Measurements from ENCODE around the gene ZNF423. TPM values are rescaled to one million over a fixed set of nuclear protein-coding genes. Genes with fewer than 3 reads are reported as not detected.

ZNF423 gene
- total RNA-seq, 1 donor from 2014 or later = not detected

GRCh38 chr16:49746545-49746944 is 109.4 kb downstream of the ZNF423 start:
- H3K27ac Mint-ChIP-seq = no peak overlapping the region
- ATAC-seq (ENCODE audit: low read depth) = no peak
- no peaks in the 10 kb centered on the region for H3K36me3 Mint-ChIP-seq (ENCODE audit: low read depth)
- POLR2A ChIA-PET = no interaction called here
- no peak overlapping the region for H3K4me3 Mint-ChIP-seq
- peaks cover 7% of the 10 kb centered on the region for H3K27me3 Mint-ChIP-seq
- DNase-seq = no peak
- CTCF ChIA-PET = no interaction called here
- no peaks in the 10 kb centered on the region for H3K9me3 Mint-ChIP-seq
- intact Hi-C loops (cut with micrococcal nuclease) = no loop called here
- no peaks in the 10 kb centered on the region for H3K4me1 Mint-ChIP-seq
- TF ChIP-seq CTCF (IDR thresholded peaks at IDR 0.05) = no peak

- Mint-ChIP-seq H3K4me3 (no peak overlapping the region), H3K36me3 (ENCODE audit: low read depth) (no peaks in the 10 kb centered on the region), H3K4me1 (no peaks in the 10 kb centered on the region), H3K27ac (no peak overlapping the region), H3K27me3 (peaks cover 2% of the 10 kb centered on the region), H3K9me3 (no peaks in the 10 kb centered on the region)
- no peak for DNase-seq
- ChIA-PET POLR2A (no interaction called here), CTCF (no interaction called here)
- intact Hi-C loops (cut with micrococcal nuclease) = no loop called here
- no peak for ATAC-seq (ENCODE audit: low read depth)
- no peak for TF ChIP-seq CTCF (IDR thresholded peaks at IDR 0.05)
Measured at GRCh38 chr16:49745311-49745747, 110.6 kb downstream of the ZNF423 start.

GRCh38 chr16:49744244-49745220 is 111.4 kb downstream of the ZNF423 start:
- ATAC-seq (ENCODE audit: low read depth) = no peak
- POLR2A ChIA-PET = no interaction called here
- Mint-ChIP-seq H3K36me3 (ENCODE audit: low read depth) (no peaks in the 10 kb centered on the region), H3K4me1 (no peaks in the 10 kb centered on the region), H3K27ac (no peak overlapping the region), H3K27me3 (no peaks in the 10 kb centered on the region), H3K4me3 (no peak overlapping the region), H3K9me3 (no peaks in the 10 kb centered on the region)
- intact Hi-C loops (cut with micrococcal nuclease) = no loop called here
- CTCF ChIA-PET = no interaction called here
- no peak for DNase-seq
- no peak for TF ChIP-seq CTCF (IDR thresholded peaks at IDR 0.05)

- intact Hi-C loops (cut with micrococcal nuclease) = no loop called here
- H3K27me3 Mint-ChIP-seq = no peaks in the 10 kb centered on the region
- no peak overlapping the region for H3K27ac Mint-ChIP-seq
- CTCF ChIA-PET = no interaction called here
- POLR2A ChIA-PET = no interaction called here
- no peaks in the 10 kb centered on the region for H3K9me3 Mint-ChIP-seq
- no peak overlapping the region for H3K4me3 Mint-ChIP-seq
- TF ChIP-seq CTCF (IDR thresholded peaks at IDR 0.05) = no peak
- DNase-seq (no peak), ATAC-seq (ENCODE audit: low read depth) (no peak)
- no peaks in the 10 kb centered on the region for H3K36me3 Mint-ChIP-seq (ENCODE audit: low read depth)
- H3K4me1 Mint-ChIP-seq = no peaks in the 10 kb centered on the region
Measured at GRCh38 chr16:49743658-49744057, 112.3 kb downstream of the ZNF423 start.

GRCh38 chr16:49743203-49743464 is 112.8 kb downstream of the ZNF423 start:
- H3K9me3 Mint-ChIP-seq = no peaks in the 10 kb centered on the region
- ChIA-PET CTCF (no interaction called here), POLR2A (no interaction called here)
- H3K4me3 Mint-ChIP-seq = no peak overlapping the region
- DNase-seq (no peak), ATAC-seq (ENCODE audit: low read depth) (no peak)
- no peak for TF ChIP-seq CTCF (IDR thresholded peaks at IDR 0.05)
- intact Hi-C loops (cut with micrococcal nuclease) = no loop called here
- no peaks in the 10 kb centered on the region for H3K27me3 Mint-ChIP-seq
- H3K27ac Mint-ChIP-seq = no peak overlapping the region
- no peaks in the 10 kb centered on the region for H3K36me3 Mint-ChIP-seq (ENCODE audit: low read depth)
- H3K4me1 Mint-ChIP-seq = no peaks in the 10 kb centered on the region

Data from activated B cell treated with CpG ODN at 0.5 μM for 24 hours (primary cell).